DMS79 (cell line): ENCODE measurements around the gene TMOD2.
A peak's percentile ranks its signal among the peaks of the same experiment; 100 is the strongest.

Experiments
- DNase-seq: peaks from one replicate; lab custom pipeline; 2025; lab: John Stamatoyannopoulos, UW

Gene TMOD2

DNA sequence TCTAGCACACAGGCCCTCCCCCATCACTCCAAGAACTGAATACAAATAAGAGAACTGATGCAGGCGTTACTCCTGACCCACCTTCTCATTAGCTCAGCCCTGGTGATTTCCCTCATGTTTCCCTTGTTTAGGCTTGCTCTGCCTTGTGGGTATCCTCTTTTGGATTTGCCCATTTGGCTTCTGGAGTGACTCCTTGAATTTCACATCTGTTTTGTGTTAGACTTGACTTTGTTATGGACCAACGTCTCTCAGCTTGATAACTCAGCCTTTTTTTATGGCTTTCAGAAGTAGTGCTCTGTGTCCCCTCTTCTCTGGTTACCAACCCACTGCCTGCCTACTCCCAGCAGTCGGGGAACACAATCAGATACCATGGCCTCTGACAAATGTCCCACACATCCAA lies 66.8 kb downstream of the TMOD2 start:
- no peak for DNase-seq

DNA sequence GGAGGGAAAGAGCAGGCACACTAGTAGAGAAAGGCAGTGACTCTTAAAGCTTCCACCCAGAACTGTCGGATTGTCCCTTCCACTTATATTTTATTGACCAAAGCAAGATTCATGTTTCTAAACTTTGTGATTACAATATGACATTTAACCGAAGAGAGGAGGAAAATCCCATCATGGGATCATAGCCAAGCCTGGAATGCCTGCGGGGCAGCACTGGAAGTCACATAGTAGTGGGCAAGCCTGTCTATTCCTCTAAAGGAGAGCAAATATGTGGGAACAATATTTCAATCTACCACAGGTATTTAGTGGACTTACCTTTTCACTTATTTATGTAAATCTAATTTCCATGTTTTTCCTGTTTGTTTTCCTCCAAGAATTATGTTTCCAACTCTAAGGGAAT lies 74.3 kb downstream of the TMOD2 start:
- no peak for DNase-seq

DNA sequence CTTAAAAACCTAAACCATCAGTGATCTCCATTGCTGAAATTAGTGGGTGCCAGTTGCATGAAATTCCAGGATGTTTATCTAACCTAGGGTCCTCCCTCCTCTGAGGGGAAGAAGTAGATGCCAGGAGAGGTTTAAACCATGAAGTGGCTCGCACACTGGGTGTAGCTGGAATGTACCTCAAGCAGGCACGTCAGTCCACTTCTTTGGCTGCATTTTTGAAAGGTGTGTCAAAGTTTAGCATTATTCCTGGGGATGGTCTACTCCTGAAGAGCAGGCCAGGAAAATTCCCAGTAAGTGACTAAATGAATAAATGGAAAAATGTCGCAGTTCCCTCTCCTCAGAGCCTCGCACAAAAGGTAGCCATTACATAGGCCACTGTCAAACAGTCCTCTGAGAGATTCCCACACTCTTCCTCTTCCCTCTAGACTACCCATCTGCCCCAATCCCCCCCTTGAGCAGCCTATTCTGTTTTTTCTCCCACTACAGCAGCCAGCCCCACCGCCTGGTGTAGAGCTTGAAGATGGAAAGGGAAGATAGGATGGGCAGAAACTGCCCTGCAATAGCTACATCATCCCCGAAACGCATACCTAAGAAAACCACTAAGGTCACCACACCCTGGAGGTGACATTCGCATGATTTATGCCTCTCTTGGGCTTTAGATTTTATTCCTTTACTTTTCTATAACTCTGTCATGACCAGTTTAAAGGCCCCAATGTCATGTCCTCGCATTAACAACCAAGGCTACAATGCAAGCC lies 77.4 kb downstream of the TMOD2 start:
- no peak for DNase-seq

DNA sequence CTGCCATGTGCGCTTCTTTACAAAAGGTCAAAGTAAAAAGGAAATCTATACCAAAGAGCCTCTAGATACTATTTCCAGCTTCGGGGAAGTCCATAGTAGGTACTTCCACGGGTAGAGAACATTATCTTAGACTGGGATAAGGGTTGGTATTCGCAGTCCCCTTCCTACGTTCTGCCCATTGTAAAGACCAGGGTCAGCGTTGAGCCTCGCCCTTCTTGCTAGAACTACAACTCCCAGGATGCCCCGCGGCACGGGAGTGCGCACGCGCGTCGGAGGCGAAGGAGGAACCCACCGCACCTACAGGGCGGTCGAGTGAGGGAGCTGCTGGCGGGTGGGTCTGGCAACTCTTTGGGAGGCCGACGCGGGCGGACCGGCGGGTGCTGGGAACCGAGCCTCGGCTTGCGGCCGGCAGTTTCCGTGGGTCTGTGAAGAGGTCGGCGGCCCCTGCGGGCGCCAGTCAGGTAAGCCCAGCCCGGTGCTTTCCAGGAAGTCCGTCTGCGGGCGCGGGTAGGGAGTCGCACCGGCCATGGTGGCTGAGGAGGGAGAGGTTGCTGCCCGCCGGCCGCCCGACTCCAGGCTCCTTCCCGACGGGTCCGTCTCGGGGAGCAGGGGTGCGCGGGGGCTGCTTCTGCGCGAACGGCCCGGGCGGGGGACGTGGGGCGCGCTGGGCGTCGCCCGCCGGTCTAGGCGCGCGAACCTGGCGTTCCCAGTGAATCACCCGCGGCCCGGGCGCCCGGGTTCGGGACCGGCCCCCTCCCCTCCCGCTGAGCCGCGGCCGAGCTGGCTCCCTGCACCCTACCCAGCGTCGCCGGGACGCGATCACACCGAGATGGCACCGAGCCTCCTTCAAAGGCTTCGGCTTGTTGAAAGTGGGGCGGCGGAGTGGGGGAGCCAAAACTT lies 78.2 kb downstream of the TMOD2 start, which contains the start of gene TMOD3:
Gene TMOD3, plus strand, starts transcription at position 278 of the 900 bp plus-strand sequence. CDS start 33,232 bp downstream, outside the sequence.
- DNase-seq: peak; percentile 35

DNA sequence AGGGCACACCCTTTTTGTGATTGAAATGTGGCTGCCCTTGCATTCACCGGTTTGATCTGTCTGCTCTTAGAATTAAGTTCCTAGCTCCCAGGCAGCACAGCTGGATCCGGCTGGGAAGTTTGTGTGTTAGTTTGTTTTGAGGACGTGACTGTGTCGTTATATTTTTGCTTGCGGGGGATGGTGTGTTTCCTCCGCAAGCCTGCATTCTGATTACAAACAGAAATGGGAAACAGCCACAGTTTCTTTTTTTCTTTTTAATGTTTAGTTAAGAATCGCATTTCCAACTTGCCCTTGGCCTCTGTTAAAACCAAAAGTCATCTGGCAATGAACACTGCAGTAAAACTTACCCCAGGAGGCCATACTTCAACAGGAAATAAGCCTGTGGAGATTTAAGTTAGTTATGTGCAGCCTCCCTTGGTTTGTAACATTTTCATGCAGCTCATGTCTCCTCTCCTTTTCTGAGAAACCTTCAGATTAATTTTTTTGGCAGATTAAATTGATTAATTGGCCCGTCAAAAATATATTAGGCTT lies 78.9 kb downstream of the TMOD2 start:
- DNase-seq: no peak

DNA sequence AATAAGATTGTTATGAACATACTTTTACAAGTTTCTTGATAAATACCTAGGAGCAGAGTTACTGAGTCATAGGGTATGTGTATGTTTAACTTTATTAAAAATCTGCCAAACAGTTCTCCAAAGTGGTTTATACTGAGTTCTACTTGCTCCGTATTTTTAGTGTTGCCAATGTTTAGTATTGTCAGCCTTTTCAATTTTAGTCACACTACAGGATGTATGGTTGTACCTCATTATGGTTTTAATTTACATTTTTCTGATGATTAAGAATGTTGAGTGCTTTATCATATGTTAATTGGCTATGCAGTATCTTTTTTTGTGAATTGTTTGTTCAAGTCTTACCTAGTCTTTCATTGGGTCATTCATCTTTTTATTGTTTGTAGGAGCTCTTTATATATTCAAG lies 82.4 kb downstream of the TMOD2 start:
- no peak for DNase-seq

DNA sequence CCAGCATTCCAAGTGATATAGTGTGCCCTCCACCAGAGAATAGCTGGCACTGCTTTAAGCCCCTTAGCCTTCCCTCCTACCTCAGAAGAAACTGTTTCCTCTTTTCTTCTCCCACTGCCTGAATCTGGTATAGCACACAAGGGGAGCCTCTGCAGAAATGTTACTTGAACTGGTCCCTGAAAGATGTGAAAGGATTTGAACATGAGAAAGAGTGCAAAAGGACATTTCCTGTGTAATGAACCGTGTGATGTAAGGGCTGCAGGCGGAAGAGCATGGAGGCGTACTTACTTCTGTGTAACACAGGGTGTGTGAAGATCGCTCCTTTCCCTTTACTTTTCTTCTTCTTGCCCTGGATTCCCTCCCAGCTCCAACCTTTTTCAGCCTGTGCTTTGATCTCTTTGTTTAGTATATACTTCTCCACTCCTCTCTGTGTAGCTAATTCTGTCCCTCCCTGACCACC lies 86.4 kb downstream of the TMOD2 start:
- no peak for DNase-seq

DNA sequence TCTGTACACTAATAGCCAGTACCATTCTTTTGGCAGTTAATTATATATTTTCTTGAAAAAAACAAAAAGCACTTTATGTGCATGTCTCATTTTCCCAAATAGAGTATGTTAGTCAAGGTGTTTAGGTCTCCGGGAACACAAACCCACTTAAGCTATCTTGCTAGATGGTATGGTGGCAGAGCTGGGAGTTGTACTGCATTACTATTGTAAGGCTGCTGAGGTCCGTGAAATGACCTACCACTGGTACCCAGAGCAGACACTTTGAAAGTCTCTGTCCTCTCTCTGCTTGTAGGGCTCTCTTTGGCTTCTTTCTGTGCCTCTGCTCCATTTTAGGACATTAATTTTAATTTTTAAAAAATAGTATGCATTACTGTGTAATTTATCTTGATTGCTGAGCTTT lies 86.9 kb downstream of the TMOD2 start:
- no peak for DNase-seq

DNA sequence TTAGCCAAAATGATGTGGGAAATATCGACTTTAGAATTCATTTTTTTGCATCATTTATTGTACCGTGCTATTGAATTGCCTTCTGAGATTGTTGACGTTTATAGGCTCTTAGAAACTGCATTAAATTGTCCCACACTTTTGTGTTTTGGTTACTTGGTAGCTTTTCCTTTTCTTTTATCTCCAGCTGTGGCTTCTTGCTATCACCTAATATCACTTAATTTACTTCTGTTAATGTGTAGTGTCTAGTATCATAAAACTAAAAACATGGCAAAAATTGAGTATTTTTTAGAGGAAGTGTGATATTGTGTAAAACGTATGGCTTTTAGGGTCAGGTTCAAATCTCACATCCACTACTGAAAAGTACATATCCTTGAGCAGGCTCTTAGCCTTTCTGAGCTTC lies 89.3 kb downstream of the TMOD2 start:
- no peak for DNase-seq

DNA sequence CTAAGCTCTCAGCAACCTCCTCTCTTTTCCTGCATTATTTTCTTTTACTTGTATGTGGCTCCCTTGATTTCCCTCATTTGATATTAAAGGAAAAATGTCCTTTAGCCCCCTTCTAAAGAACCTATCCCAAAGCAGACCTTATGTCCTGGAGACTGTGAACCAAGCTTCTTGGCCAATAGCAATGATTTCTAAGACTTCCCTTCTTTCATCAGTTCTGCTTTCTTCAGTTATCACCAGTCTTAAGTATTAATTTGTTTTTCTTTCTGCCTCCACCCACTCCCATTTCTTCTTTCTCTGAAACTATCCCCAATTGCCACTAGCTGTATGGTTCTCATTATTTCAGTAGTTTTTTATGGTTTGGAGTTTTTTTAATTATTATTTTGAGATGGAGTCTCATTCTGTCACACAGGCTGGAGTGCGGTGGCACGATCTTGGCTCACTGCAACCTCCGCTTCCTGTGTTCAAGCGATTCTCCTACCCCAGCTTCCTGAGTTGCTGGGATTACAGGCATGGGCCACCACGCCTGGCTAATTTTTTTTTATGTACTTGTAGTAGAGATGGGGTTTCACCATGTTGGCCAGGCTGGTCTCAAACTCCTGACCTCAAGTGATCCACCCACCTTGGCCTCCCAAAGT lies 90.1 kb downstream of the TMOD2 start:
- DNase-seq: no peak

DNA sequence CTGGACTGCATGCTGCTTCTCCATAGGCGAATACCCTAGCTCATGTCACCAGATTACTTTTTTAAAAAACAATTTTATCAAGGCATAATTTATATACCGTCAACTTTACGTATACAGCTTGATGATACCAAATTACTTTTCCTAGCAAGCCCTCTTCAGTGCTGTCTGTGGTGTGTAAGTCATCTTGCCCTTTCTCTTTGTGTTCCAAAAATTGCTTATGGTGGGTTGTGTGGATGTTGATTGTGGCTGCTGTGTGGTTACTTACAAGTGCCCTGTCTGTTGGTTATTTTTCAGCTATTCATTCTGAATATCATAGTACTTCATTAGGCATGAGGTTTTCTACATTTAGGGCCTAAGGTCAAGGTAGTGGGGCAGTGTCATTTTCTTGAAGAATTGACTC lies 90.9 kb downstream of the TMOD2 start:
- DNase-seq: no peak

DNA sequence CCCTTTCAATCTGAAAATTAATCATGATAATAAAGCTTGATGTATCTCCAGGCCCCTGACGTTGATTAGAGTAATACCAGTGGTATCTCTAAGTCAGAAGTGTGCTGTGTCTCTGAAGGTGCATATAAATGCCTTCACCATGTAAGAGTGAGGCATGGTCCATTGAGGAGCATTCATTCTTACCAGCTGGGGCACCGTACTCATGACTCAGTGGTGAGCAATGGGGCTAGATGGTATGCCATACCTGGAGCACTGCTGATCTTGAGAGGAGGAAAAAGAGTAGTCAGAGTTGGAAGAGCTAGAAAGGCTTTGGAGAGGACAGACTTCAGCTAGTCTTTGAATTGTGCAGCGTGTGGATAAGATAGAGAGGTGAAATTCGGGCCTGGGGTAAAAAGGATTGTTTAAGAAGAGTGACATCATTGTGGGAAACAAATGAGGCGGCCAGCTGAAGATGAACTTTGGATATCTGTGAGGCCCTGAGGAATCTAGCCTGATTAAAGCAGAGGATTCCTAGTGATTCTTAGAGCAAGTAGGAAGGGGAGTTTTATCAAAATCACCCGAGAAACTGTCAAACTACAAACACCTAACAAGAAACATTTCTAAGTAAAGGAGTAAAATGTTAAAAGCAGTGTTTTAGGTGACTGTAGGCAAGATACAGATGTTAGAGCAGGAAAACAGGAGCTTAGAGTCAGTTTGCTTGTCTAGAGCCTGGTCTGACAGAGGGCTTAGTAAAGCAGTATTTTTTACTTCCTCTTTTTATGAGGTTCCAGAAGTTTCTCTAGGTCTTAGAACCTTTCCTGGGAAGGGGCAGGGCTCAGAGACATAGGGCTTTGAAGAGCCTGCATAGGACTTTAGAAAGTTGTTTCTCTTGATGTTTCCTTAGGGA lies 91.7 kb downstream of the TMOD2 start:
- DNase-seq: no peak

DNA sequence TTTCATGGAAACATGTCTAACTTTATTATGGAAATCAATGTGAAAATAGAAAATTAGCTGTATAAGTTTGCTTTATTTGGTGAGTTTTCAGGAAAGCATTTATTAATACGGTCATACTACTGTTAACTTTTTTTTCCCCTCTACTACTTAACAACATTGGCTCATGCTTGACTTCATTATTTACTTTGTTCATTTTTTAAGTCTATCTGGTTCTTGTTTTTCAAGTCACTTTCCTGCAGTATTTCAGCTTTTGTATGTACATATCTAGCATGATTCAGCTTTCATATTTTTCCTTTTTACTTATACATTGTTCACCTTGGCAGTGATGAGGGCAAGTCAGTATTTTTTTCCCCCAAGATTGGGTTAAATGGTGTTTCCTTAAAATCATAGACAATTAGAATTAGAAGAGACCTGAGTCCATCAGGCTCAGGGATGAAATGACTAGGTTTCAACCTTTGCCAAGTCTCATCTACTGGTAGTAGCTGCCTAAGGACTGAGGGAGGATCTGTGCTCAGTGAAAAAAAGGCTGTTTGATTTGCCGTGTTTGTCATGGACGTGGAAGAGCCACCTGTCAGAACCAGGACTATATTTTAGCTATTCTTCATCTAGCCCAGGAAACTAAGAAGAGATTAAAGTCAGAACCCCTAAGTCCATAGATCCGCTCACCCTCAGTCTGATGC lies 93.5 kb downstream of the TMOD2 start:
- DNase-seq: no peak

DNA sequence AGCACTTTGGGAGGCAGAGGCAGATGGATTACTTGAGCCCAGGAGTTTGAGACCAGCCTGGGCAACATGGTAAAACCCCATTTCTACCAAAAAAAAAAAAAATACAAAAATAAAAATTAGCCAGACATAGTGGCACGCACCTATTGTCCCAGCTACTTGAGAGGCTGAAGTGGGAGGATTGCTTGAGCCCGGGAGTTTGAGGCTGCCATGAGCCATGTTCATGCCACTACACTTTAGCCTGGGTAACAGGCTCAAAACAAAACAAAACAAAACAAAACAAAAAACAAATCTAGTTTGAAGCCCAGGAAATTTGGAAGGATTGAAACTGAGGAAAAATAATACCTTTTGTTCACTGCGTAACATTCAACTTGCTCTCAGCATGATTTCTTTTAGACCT lies 94.7 kb downstream of the TMOD2 start:
- DNase-seq: no peak

DNA sequence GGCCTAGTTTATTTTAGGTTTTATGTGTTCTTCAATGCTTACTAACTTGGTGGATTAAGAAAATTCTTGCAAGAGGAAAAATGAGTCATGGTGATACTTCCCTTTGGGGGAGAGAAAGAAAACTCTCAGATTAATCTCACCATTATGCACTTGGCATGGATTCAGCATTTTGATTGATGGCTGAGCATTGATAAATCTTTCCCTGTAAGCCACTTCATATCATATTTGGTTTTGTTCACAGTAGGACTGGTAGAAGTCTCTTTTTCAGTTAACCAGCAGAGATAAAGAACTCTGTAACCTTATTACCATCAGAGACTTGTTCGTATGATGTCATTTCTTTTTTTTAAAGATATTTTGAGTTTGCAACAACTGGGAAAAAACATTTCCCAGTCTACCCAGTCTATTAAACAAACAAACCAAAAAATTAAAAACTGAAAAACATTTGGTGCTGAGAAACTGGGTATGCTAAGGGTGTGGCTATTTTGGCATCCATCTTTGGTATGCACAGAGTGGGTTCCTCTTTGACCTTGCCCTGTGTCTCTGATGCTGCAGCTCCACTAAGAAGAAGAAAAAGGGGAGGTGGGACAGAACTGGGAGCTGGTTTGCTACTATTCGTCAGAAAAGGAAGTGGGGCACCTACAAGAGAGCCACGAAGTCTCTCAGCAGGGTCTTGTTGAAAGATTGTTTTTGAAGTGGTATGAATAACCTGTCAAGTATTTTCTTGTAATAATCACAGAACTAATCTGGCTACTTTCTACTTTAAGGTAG lies 95.2 kb downstream of the TMOD2 start:
- DNase-seq: no peak

DNA sequence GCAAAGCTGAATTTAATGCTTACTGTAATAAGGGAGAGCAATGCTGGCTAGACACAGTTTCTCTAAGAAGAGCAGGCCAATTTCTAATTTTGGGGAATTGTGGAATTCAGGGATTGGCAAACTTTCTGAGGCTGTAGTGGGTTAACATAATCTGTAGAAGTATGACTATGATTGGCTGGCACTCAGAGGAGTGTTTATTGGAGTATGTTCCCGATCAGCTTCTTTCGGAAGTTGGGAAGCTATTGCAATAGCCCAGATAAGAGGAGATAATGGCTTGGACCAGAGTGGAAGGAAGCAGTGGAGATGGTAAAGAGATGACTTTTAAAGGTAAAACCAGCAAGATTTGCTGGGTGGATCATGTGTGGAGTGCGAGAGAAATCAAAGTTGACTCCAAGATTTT lies 97.4 kb downstream of the TMOD2 start:
- DNase-seq: no peak

DNA sequence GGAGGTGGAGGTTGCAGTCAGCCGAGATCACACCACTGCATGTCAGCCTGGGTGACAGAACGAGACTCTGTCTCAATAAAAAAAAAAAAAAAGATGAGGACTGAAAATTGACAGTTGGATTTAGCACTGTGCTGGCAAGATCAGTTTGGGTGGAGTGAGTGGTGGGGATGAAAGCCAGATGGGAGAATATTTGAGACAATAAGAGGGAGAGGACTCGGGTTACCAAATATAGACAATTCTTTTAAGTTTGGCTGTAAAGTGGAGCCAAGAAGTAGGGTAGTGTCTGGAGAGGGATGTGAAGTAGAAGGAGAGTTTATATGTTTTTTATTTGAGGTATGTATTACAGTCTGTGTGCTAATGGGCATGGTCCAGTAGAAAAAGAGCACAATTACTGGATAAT lies 98.5 kb downstream of the TMOD2 start:
- DNase-seq: no peak

DNA sequence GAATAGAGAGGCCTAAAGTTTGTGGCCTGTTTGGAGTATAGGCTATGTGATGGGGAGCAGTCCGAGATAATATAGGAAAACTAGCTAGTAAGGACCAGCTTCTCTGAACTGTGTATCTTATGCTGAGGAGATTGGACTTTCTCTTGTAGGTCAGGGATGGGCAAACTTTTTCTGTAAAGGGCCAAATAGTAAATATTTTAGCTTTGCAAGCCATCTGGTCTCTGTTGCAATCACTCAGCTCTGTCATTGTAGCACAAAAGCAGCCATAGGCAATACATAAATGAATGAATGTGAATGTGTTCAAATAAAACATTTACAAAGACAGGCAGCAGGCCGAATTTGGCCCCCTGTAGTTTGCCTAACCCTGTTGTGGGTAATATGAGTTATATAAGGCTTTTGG lies 102.6 kb downstream of the TMOD2 start:
- DNase-seq: no peak

DNA sequence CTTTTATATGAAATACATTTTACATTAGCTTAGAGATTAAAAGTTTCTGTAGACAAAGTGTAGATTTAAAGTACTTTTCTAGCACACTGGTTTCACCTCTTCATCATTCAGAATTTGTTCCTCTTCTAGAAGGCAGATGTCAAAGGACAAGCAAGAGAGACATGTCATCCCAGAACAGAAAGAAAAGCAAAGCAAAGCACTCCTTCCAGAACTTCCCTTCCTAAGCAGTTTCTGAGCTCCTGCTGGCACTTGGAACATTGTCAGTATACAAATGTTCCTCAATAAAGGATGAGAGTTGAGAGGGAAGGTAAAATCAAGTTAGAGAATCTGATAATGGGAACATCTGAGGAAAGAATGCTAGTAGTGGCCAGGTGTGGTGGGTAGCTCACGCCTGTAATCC lies 104.2 kb downstream of the TMOD2 start:
- no peak for DNase-seq
